Activated naive CD4-positive, alpha-beta T cell treated with anti-CD3 and anti-CD28 coated beads, Interleukin-2, amount 50 U/mL, for 24 hours (primary cell): ENCODE data around the gene MYOM1.

Experiments used
- H3K27ac Mint-ChIP-seq: one replicate; pipeline ENCODE4 v1.8.0; 2021; ENCODE audit warnings: mild to moderate bottlenecking, mixed read lengths
- H3K27me3 Mint-ChIP-seq: one replicate; pipeline ENCODE4 v1.8.0; 2021; ENCODE audit warnings: mixed read lengths
- H3K36me3 Mint-ChIP-seq: one replicate; pipeline ENCODE4 v1.8.0; 2021; ENCODE audit warnings: mixed read lengths
- H3K4me1 Mint-ChIP-seq: one replicate; pipeline ENCODE4 v1.8.0; 2021; ENCODE audit warnings: mixed read lengths
- H3K4me3 Mint-ChIP-seq: one replicate; pipeline ENCODE4 v1.8.0; 2021; ENCODE audit warnings: mild to moderate bottlenecking, mixed read lengths
- H3K9me3 Mint-ChIP-seq: one replicate; pipeline ENCODE4 v1.8.0; 2021; ENCODE audit warnings: mixed read lengths

Gene MYOM1

GRCh38 chr18:3254725-3255124 is 35.0 kb upstream of the MYOM1 start:
- peaks cover 34% of the 10 kb centered on the region for H3K36me3 Mint-ChIP-seq
- H3K27ac Mint-ChIP-seq, result peak overlapping the region; percentile 80
- H3K27me3 Mint-ChIP-seq, result no peaks in the 10 kb centered on the region
- no peaks in the 10 kb centered on the region for H3K9me3 Mint-ChIP-seq
- H3K4me3 Mint-ChIP-seq, result no peak overlapping the region
- peaks cover 93% of the 10 kb centered on the region for H3K4me1 Mint-ChIP-seq

- Mint-ChIP-seq H3K4me3 (peak overlapping the region; percentile 66), H3K36me3 (peaks cover 35% of the 10 kb centered on the region), H3K27me3 (no peaks in the 10 kb centered on the region), H3K9me3 (no peaks in the 10 kb centered on the region), H3K27ac (peak overlapping the region; percentile 92), H3K4me1 (peaks cover 80% of the 10 kb centered on the region)
These were observed 33.1 kb upstream of the MYOM1 start for GRCh38 chr18:3252843-3253242.

GRCh38 chr18:3251963-3252277 is 32.2 kb upstream of the MYOM1 start:
- Mint-ChIP-seq H3K27ac (peak overlapping the region; percentile 79), H3K27me3 (no peaks in the 10 kb centered on the region), H3K4me1 (peaks cover 71% of the 10 kb centered on the region), H3K36me3 (peaks cover 28% of the 10 kb centered on the region), H3K4me3 (peak overlapping the region; percentile 63), H3K9me3 (no peaks in the 10 kb centered on the region)

- peak overlapping the region; percentile 79 for H3K27ac Mint-ChIP-seq
- H3K27me3 Mint-ChIP-seq, result no peaks in the 10 kb centered on the region
- H3K4me3 Mint-ChIP-seq, result peak overlapping the region; percentile 63
- H3K36me3 Mint-ChIP-seq, result peaks cover 26% of the 10 kb centered on the region
- H3K9me3 Mint-ChIP-seq, result no peaks in the 10 kb centered on the region
- H3K4me1 Mint-ChIP-seq, result peaks cover 67% of the 10 kb centered on the region
These were observed 31.6 kb upstream of the MYOM1 start for GRCh38 chr18:3251249-3251962.

GRCh38 chr18:3250237-3251107 is 30.7 kb upstream of the MYOM1 start:
- peaks cover 67% of the 10 kb centered on the region for H3K4me1 Mint-ChIP-seq
- peaks cover 22% of the 10 kb centered on the region for H3K36me3 Mint-ChIP-seq
- no peaks in the 10 kb centered on the region for H3K27me3 Mint-ChIP-seq

GRCh38 chr18:3248658-3249359 is 29.0 kb upstream of the MYOM1 start:
- peaks cover 65% of the 10 kb centered on the region for H3K4me1 Mint-ChIP-seq
- no peaks in the 10 kb centered on the region for H3K9me3 Mint-ChIP-seq
- H3K36me3 Mint-ChIP-seq, result peaks cover 12% of the 10 kb centered on the region

More at GRCh38 chr18:3250237-3251107, 30.7 kb upstream of the MYOM1 start:
- Mint-ChIP-seq H3K9me3 (no peaks in the 10 kb centered on the region), H3K4me3 (peak overlapping the region; percentile 84), H3K27ac (peak overlapping the region; percentile 100)

GRCh38 chr18:3248062-3248657 is 28.4 kb upstream of the MYOM1 start:
- Mint-ChIP-seq H3K4me1 (peaks cover 59% of the 10 kb centered on the region), H3K4me3 (peak overlapping the region; percentile 98), H3K9me3 (no peaks in the 10 kb centered on the region), H3K27me3 (no peaks in the 10 kb centered on the region), H3K36me3 (peaks cover 7% of the 10 kb centered on the region), H3K27ac (peak overlapping the region; percentile 96)

More at GRCh38 chr18:3248658-3249359, 29.0 kb upstream of the MYOM1 start:
- Mint-ChIP-seq H3K4me3 (peak overlapping the region; percentile 98), H3K27ac (peak overlapping the region; percentile 96), H3K27me3 (no peaks in the 10 kb centered on the region)

GRCh38 chr18:3247240-3248061 is 27.7 kb upstream of the MYOM1 start, which contains the start of gene MYL12A:
Gene MYL12A (plus strand): TSS chr18:3247801. CDS start chr18:3253248, 5,447 bp downstream.
- peak within 1 kb of the TSS; percentile 99 for H3K27ac Mint-ChIP-seq
- H3K4me1 Mint-ChIP-seq, result peaks cover 52% of the 10 kb centered on the region
- H3K36me3 Mint-ChIP-seq, result peaks cover 9% of the 10 kb centered on the region
- no peaks in the 10 kb centered on the region for H3K27me3 Mint-ChIP-seq
- H3K9me3 Mint-ChIP-seq, result no peaks in the 10 kb centered on the region
- peak within 1 kb of the TSS; percentile 98 for H3K4me3 Mint-ChIP-seq

- Mint-ChIP-seq H3K4me1 (peaks cover 45% of the 10 kb centered on the region), H3K36me3 (peaks cover 15% of the 10 kb centered on the region), H3K4me3 (peak overlapping the region; percentile 98), H3K9me3 (no peaks in the 10 kb centered on the region), H3K27ac (peak overlapping the region; percentile 99), H3K27me3 (no peaks in the 10 kb centered on the region)
These were observed 27.0 kb upstream of the MYOM1 start for GRCh38 chr18:3246635-3247239.

- Mint-ChIP-seq H3K4me1 (peaks cover 38% of the 10 kb centered on the region), H3K4me3 (peak overlapping the region; percentile 98), H3K36me3 (peaks cover 15% of the 10 kb centered on the region), H3K27ac (peak overlapping the region; percentile 99), H3K27me3 (no peaks in the 10 kb centered on the region), H3K9me3 (no peaks in the 10 kb centered on the region)
These were observed 26.3 kb upstream of the MYOM1 start for GRCh38 chr18:3245853-3246634.

- H3K4me3 Mint-ChIP-seq, result peak overlapping the region; percentile 98
- H3K4me1 Mint-ChIP-seq, result peaks cover 32% of the 10 kb centered on the region
- no peaks in the 10 kb centered on the region for H3K27me3 Mint-ChIP-seq
- no peak overlapping the region for H3K27ac Mint-ChIP-seq
- H3K9me3 Mint-ChIP-seq, result peaks cover 4% of the 10 kb centered on the region
- peaks cover 19% of the 10 kb centered on the region for H3K36me3 Mint-ChIP-seq
These were observed 25.4 kb upstream of the MYOM1 start for GRCh38 chr18:3245185-3245564.

- Mint-ChIP-seq H3K4me3 (no peak overlapping the region), H3K36me3 (peaks cover 15% of the 10 kb centered on the region), H3K9me3 (peaks cover 4% of the 10 kb centered on the region), H3K27ac (no peak overlapping the region), H3K4me1 (peaks cover 6% of the 10 kb centered on the region), H3K27me3 (no peaks in the 10 kb centered on the region)
These were observed 19.0 kb upstream of the MYOM1 start for GRCh38 chr18:3238742-3239141.

- Mint-ChIP-seq H3K27ac (no peak overlapping the region), H3K4me3 (no peak overlapping the region), H3K27me3 (no peaks in the 10 kb centered on the region), H3K36me3 (peaks cover 7% of the 10 kb centered on the region), H3K4me1 (peaks cover 6% of the 10 kb centered on the region), H3K9me3 (peaks cover 4% of the 10 kb centered on the region)
These were observed 16.7 kb upstream of the MYOM1 start for GRCh38 chr18:3236470-3236869.

GRCh38 chr18:3235846-3236245 is 16.1 kb upstream of the MYOM1 start:
- Mint-ChIP-seq H3K4me1 (peaks cover 6% of the 10 kb centered on the region), H3K27ac (no peak overlapping the region), H3K9me3 (peaks cover 4% of the 10 kb centered on the region), H3K27me3 (no peaks in the 10 kb centered on the region), H3K4me3 (no peak overlapping the region), H3K36me3 (peaks cover 5% of the 10 kb centered on the region)
